Activated gamma-delta T cell treated with anti-CD3 and anti-CD28 coated beads, Interleukin-2, amount 50 U/mL, for 16 hours (primary cell): ENCODE data around the gene NDUFS3.
"Not testable (repeated sequence)": the region's sequence is repeated elsewhere in the genome, so short reads cannot be mapped to it uniquely, and the experiment has no call there.

Experiments used
- DNase-seq: peaks from one replicate; pipeline ENCODE4 v3.0.0-alpha.2; 2020; ENCODE audit warnings: low read depth

The NDUFS3 gene

DNA sequence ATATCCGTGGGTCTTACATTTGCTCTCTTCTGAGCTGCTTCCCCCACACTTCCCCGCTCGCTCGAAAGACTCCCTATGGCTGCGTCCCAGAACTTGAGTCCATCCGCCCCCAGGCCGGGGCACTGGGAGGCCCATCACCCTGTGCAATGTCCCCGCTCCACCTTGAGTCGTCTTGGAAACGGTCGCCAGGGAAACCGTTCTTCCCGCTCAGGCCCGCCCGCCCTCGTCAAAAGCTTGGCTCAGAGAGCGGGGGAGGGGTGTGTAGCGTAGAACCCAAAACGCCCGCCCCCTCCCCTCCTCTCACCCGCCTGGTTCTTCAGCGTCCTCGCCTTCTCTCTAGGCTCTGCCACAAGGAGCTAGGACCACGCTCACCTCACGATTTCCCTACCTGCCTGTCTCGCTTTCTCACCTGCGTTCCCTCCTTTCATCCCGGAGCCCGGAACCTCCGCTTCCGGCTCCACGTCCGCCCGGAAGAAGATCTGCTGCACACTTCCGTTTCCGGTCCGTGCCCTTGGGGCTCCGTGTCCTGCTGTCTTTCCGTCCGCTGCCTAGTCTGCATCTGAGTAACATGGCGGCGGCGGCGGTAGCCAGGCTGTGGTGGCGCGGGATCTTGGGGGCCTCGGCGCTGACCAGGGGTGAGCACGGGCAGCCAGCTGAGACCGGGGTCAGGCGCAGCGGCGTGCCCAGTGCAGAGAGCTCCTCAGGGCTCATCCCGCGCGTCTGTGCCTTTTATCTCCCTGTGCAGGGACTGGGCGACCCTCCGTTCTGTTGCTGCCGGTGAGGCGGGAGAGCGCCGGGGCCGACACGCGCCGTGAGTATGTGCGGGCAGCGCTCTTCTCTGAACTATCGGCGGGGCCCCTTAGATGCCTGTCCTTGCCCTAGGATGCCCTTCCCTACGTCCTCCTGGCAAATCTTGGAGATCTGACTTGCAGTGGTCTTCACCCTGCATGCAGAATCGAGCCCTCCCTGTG lies at the start of gene NDUFS3, which contains the start of gene KBTBD4:
TSS of gene NDUFS3 (plus strand) at position 551 of the 971 bp plus-strand sequence. CDS start at position 569, 18 bp downstream.
TSS of gene KBTBD4 (minus strand) at position 447 of the 971 bp plus-strand sequence. CDS start at position 428, 19 bp downstream.
- DNase-seq: peak; percentile 82

DNA sequence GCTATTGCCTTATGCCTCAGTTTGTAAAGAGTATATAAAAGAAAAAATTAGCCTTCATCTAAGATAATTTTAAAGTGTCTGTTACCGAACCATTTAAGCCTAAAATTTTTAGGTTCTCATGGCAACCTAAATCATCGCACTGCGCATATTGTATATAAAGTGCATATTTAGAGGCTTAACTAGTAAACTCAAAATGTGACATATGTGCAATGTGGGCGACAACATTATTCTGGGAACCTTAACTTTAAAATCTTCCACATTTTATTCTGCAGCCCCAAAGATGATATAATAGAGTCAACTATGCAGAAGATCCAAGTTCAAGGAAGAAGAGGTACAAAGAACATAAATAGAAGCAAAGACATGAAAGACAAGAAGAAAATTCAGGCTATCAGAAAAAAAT lies 48.9 kb upstream of the NDUFS3 start:
- no peak for DNase-seq

DNA sequence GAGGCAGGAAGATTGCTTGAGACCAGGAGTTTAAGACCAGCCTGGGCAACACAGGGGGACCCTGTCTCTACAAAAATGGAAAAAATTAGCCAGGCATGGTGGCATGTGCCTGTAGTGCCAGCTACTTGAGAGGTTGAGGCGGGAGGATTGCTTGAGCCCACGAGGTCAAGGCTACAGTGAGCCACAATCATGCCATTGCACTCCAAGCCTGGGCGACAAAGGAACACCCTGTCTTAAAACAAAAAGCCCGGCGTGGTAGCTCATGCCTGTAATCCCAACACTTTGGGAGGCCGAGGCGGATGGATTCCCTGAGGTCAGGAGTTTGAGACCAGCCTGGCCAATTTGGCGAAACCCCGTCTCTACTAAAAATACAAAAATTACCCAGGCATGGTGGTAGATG lies 48.2 kb upstream of the NDUFS3 start:
- not testable (repeated sequence) for DNase-seq

DNA sequence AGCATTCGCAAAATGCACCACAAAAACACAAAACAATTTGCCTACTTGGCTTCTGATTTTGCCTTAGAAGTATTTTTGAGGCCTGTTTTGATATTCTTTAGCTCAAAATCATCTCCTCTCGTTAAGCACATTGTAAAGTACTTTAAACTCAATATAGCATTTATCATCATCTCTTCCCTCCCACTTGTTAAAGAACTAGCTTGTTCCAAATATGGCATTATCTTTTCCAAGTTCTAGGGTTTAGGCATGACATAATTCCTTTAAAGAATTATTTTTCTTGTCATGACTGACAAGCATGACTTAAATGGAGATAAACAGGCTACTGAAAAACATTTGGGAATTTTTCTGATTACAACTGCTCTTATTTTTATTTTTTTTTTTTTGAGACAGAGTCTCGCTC lies 47.2 kb upstream of the NDUFS3 start:
- no peak for DNase-seq

DNA sequence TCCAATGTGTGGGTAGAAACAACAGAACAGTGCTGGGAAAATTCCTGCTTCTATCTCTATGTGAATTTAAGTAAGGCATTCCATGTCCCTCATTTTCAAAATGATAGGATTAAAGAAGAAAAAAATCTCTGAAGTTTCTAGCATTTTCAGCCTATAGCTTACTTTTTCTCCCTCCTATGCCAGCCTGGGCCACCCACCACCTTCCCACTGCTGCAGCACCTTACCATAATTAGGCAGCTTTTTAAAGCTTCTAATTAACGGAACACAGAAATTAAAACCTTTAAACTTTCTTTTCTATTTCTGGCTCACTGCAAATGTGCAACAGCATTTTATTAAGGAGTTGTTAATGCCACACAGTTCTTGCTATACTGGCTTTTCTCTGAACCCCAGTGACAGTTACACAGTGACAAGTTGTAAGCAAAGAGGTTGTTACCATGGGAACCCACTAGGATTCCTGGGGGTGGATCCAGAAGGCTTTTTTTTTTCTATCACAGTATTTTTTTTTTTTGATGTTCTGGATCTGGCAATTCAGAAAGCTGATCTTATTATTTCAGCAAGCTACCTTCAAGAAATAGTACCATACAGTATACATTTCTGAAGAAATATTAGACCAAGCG lies 46.2 kb upstream of the NDUFS3 start:
- no peak for DNase-seq

DNA sequence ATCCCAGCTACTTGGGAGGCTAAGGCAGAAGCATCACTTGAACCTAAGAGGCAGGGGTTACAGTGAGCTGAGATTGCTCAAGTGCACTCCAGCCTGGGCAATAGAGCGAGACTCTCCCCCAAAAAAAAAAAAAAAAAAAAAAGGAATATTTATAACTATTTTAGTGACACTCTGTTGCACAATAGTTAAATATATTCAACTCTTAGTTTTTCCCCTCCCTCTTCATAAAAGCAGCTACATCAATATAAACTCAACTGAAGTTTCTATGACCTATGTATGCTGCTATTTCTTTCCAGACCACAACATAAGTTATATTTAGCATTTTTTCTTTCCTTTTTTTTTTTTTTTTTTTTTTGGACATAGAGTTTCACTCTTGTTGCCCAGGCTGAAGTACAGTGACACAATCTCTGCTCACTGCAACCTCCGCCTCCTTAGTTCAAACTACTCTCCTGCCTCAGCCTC lies 45.2 kb upstream of the NDUFS3 start:
- DNase-seq: no peak

DNA sequence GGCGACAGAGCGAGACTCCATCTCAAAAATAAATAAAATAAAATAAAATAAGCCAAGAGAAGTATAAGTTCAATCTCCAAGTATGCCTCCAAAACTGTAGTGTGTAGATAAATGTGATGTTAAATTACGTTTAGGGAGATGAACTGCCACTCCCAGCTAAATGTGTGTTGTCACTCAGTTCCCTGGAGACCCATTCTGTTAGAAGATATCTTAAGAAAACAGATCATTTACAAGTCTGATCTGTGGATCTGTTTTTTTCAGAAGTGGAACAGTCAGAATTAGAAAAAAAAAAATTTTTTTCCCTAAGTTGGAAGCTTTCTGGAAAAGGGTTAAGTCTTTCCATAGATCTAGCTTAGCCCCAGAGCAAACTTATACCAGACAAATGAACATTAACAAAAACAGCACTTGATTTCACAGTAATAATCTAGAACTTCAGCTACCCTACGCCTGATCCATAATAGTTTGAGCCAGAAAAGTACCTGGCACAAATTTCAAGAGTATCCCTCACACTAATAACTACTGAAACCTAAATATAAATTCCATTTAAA lies 44.1 kb upstream of the NDUFS3 start:
- DNase-seq: no peak

DNA sequence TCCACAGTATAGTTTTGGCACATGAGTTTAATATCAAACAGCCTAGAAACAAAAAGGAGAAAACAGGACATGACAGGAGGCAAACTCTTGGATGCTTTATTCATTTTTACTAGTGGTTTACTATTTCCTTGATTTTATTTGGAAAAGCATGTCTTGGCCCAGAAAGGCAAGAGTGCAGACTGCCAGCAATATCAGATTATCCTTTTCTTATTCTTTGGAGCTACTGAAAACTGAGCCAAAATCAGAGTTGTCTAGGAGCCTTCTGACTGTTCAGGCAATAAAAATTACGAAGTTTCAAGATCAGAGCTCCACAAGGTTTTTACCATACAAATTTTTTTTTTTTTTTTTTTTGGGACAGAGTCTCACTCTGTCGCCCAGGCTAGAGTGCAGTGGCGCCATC lies 42.0 kb upstream of the NDUFS3 start:
- DNase-seq: no peak

DNA sequence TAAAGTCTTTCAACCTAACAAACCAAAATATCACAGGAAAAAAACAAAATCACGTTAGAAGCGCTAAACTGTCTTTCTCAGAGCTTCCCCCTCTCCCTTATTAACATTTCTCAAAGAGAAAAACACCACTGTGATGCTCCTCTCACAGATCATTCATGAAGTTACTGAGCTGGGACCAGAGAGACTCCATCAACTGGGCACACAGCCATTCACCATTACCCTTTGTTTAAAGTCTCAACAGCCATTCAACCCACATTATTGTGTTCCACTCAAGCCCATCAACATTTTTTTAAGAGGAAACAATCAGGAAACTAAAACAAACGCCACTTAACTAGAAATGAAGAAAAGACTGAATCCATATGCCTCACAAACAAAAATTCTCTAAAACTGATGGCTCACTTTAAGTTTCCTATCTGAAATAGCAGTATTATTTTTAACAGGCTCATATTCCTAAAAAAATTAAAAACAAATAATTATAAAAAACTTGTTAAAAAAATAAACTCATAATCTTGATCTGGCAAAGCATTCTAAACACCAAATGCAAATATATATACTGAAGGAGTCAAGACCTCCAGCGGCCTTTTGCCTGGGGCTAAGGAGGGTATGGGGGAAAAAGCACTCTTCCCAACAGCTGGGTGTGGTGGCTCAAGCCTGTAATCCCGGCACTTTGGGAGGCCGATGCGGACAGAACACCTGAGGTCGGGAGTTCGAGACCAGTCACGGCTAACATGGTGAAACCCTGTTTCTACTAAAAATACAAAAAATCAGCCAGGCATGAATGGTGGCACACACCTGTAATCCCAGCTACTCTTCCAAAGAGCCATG lies 39.9 kb upstream of the NDUFS3 start:
- DNase-seq: no peak

DNA sequence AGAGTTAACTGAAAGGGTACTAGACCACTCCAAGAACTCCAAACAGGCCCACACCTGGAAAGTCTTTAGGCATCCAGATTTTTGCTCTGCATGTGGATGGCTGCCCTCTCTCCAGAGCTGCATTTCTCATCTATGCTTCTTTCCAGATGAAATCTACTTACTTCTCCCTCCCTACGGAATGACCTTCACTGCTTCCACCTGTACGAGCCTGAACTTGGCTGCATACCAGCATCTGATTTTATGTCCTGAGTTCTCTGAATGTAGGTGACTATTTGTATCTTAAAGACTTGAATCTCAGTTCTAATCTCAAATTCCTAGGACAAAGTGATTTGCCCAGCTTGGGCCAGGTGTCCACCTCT lies 39.2 kb upstream of the NDUFS3 start:
- DNase-seq: no peak

DNA sequence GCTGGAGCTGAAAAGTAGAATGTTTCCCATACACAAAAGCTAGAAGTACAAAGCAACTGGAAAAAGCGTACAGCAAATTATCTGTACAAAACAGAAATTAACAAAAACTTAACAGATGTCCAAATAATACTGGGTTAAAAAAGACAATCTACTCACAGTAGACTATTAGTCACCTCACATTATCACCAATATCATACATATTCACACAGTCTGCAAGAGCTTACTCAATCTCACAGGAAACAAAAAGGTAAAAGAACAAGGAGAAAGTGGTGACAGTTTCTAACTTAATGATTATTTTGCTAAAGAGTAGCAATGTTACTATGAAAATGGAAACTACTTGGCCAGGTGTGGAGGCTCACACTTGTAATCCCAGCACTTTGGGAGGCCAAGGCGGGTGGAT lies 37.8 kb upstream of the NDUFS3 start:
- DNase-seq: no peak

DNA sequence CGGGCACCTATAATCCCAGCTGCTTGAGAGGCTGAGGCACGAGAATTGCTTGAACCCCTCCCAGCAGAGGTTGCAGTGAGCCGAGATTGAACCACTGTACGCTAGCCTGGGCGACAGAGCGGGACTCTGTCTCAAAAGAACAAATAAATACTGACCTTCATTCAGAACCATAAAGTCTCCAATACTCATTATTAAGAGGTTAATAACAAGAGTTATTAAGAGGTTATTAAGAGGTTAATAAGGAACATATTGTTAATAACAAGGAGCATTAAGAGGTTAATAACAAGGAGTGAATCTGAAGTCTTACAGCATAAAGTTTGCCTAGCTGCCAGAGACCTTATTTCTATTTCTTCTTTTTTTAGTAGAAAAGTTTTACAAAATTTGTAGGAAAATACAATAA lies 33.6 kb upstream of the NDUFS3 start:
- no peak for DNase-seq

DNA sequence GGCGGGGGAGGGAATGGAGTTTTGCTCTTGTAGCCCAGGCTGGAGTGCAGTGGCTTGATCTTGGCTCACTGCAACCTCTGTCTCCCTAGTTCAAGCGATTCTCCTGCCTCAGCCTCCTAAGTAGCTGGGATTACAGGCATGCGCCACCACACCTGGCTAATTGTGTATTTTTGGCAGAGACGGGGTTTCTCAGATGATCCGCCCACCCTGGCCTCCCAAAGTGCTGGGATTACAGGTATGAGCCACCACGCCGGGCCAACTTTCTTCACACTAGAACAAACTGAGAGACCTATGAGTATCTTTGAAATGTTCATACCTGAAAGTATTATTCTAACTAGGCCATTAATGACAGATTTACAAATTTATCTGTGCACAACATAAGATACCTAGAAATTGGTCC lies 32.6 kb upstream of the NDUFS3 start:
- not testable (repeated sequence) for DNase-seq

DNA sequence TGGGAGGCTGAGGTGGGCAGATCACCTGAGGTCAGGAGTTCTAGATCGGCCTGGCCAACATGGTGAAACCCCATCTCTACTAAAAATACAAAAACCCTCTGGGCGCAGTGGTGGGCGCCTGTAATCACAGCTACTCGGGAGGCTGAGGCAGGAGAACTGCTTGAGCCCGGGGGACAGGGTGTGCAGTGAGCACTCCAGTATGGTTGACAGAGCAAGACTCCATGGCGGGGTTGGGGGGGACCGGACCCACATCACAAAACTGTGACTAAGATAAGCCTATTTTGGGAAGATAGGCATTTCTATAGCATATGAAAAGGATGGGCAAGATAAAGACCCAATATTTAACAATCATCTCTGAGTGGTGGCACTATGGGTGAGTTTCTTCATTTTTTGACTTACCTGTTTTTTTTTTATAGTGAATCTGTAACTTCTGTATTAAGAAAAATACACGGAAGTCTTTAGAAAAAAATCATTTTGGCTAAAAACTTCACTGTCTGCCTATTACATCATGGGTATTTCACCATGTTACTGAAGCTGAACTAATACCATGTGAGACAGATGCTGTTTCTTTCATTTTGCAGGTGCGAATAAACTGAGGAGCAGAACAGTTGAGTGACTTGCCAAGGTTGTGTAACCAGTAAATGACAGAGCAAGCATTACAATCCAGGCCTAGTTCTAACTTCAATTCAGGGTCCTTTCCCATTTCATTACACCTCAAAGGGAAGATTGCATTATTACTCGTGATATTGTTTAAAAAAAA lies 28.4 kb upstream of the NDUFS3 start:
- DNase-seq: no peak

DNA sequence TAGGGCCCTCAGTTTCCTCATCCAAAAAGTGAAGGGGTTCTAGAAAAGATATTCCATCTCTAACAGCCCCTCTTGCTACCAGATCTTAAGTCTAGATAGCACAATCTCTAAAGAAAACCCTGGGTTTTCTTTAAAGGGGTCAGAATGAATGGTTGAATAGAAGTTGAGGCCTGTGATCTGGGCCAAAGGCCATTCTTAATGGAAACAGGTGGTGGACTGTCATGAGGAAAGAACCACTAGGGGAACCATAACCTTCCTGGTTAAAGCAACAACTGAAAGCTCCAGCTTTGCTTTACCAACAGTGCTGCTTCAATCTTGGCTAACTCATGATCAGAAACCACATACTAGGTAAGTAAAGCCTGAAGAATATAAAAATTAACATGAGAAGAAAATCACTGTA lies 27.8 kb upstream of the NDUFS3 start:
- DNase-seq: no peak

DNA sequence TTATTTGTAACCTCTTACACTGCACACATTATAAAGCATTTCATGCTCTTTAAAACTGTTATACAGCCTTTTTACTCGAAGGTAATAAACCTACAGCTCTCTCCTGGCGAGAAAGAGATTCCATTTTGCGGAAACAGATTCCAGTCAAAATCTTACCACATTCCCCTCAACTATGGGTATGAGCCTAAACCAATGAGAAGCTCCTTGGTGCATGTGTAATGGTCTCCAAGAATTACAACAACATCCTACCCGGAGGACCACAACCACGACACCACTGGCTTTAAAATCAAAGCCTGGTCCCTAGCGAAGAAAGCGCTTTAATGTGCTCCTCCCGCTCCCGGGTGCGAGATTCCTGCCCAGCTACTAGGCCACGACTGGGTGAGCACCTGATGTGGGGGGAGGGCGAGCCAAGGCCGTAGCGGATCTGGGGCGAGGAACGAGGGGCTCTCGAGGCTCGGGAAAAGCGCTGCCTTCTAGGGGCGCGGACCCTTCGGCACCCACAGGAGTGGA lies 26.8 kb upstream of the NDUFS3 start:
- no peak for DNase-seq

DNA sequence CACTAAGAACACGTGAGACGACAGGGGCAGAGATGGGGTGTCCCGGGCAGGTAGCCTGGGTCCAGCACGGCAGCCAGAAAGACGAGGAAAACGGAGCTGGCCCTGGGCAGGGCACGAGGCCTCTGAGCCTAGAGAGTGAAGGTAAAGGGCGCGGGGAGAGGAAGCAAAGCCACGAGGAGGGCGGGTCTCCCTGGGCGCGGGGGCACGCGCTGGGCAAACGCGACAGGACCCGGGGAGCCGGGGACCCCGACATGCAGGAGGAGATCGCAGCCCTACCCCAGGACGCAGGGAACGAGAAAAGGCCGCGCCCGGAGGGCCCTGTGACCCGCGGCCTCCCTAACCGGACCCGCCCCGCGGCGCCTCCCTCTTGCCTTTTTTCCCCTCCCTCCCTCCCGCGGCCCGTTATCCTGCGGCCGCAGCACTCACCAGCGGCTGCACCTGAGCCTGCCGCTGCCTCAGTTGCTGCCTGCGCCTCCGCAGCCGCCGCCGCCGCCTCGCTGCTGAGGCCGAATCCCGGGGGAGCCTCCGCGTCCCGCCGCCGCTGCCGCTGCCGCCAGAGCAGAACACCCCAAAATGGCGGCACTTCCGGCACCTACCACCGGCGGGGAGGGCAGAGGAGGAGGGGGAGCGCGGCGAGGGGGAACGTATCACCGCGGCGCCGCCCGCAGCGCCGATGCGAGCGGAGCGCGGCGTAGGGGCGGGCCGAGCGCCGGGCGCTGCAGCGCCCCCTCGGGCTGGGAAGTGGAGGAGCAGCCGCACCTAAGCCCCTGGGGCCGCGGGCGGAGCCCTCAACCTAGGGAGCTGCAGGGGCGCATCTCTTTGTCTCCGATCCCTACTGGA lies 26.1 kb upstream of the NDUFS3 start, which contains the start of gene CELF1:
TSS of gene CELF1 (minus strand) at position 567 of the 840 bp plus-strand sequence. CDS start 53,609 bp downstream, outside the sequence.
- peak; percentile 89 for DNase-seq

DNA sequence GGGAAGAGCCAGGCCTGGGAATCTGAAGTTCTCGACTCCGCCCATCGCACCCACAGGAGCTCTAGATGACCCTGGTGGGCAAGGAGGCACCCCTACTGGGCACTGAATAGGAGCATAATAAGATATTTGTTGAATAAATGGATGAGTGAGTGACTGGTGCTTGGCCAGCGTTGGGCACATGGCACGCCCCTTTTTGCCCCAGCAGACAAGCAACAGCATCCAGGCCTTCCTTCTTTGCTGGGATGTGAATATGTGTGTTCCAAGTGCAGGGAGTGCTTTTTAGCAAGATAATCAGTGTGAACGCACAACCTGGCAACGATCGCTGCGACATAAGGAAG lies 25.5 kb upstream of the NDUFS3 start:
- DNase-seq: no peak

DNA sequence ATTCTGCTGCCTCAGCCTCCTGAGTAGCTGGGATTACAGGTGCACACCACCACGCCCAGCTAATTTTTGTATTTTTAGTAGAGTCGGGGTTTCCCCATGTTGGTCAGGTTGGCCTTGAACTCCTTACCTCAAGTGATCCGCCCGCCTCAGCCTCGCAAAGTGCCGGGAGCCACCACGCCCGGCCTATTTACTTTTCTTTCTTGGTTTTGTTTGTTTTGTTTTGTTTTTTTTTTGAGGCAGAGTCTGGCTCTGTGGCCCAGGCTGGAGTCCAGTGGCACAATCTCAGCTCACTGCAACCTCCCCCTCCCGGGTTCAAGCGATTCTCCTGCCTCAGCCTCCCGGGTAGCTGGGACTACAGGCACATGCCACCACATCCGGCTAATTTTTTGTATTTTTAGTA lies 21.9 kb upstream of the NDUFS3 start:
- DNase-seq: not testable (repeated sequence)

DNA sequence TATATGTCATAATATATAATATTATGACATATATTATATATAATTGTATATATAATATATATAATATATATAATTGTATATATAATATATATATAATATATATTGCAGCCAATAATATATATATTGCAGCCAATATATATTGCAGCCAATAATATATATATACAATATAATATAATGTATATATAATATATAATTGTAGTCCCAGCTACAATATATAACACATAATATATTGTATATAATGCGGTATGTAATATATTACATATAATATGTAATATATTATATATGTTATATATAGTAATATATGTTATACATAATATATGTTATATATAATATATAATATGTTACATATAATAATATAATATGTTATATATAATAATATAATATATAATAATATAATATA lies 20.2 kb upstream of the NDUFS3 start:
- DNase-seq: no peak
